Gastroesophageal sphincter (tissue), 4 donors: ENCODE data around the gene KRTAP10-2. TPM values are rescaled to one million over a fixed set of nuclear protein-coding genes. Genes with fewer than 3 reads are reported as not detected.

Source experiments
- ATAC-seq: fragments of 150-250 bp; one replicate; pipeline ENCODE4 v1.9.1; 2016; ENCODE audit warnings: mild to moderate bottlenecking, moderate library complexity
- H3K27ac ChIP-seq, 4 donors: fragments of 200-600 bp; sonication (generic) in 3 of 4; 1 replicate in 3 of 4; 2 replicates in 1 of 4; pipeline ENCODE4 v1.5.1; 2016 to 2019
- H3K27me3 ChIP-seq: fragments of 200-600 bp; sonication (generic); one replicate; pipeline ENCODE4 v1.5.1; 2019
- H3K36me3 ChIP-seq, 2 donors: fragments of 200-600 bp; sonication (generic); one replicate each; pipeline ENCODE4 v1.5.1; 2019; ENCODE audit warnings: control low read depth in 1 of 2
- H3K4me1 ChIP-seq, 3 donors: fragments of 200-600 bp; sonication (generic); 1 replicate in 2 of 3; 2 replicates in 1 of 3; pipeline ENCODE4 v1.5.1; 2016 to 2019; ENCODE audit warnings: control low read depth in 2 of 3
- H3K4me3 ChIP-seq, 2 donors: fragments of 200-600 bp; sonication (generic); one replicate each; pipeline ENCODE4 v1.5.1; 2019; ENCODE audit warnings: mild to moderate bottlenecking in 1 of 2, moderate library complexity in 1 of 2
- H3K9me3 ChIP-seq, 3 donors: fragments of 200-600 bp; sonication (generic); one replicate each; pipeline ENCODE4 v1.5.1; 2017 to 2019; ENCODE audit warnings: control low read depth in 2 of 3
- CTCF ChIP-seq, 4 experiments: fragments of 200-600 bp in 2 of 4; fragments of 450-650 bp in 2 of 4; sonication (generic) in 1 of 4; IDR thresholded peaks; one replicate each; pipeline ENCODE4 v1.5.1; 2017 to 2019; ENCODE audit warnings: antibody characterized with exemption in 4 of 4, mild to moderate bottlenecking in 2 of 4, moderate library complexity in 2 of 4
- EP300 ChIP-seq: sonication (generic); formaldehyde crosslinking; IDR thresholded peaks from one replicate; pipeline ENCODE4 v1.6.1; 2017; ENCODE audit warnings: antibody characterized with exemption, mild to moderate bottlenecking
- POLR2A ChIP-seq, 2 donors: fragments of 450-650 bp; IDR thresholded peaks; one replicate each; pipeline ENCODE4 v1.6.1; 2017; ENCODE audit warnings: antibody characterized with exemption in 2 of 2, mild to moderate bottlenecking in 2 of 2, moderate library complexity in 1 of 2
- POLR2AphosphoS5 ChIP-seq: sonication (generic); formaldehyde crosslinking; IDR thresholded peaks from one replicate; pipeline ENCODE4 v1.6.1; 2017; ENCODE audit warnings: antibody characterized with exemption
- WGBS, 2 donors: methylation state at CpG; one replicate each; pipeline ENCODE4 v1.1.5; 2018; ENCODE audit warnings: low coverage in 1 of 2; 5-methylcytosine and 5-hydroxymethylcytosine counted together
- total RNA-seq, 4 donors: library from RNA; depleted of rRNA; stranded (reverse); fragments of >200 nt; gene quantifications; one replicate each; pipeline ENCODE4 v1.1.0, GENCODE V29; 2016

The KRTAP10-2 gene
- total RNA-seq, 4 donors from 2014 or later = not detected

- Histone ChIP-seq H3K9me3 (no peaks in the 10 kb centered on the region), H3K36me3 (no peaks in the 10 kb centered on the region), H3K27me3 (peaks cover 28% of the 10 kb centered on the region), H3K4me1 (no peaks in the 10 kb centered on the region), H3K4me3 (no peak overlapping the region), H3K27ac (no peak overlapping the region)
- no CpG with 5 or more reads among the region's 1 CpG for WGBS, 2 donors
- TF ChIP-seq POLR2AphosphoS5 (no peak), POLR2A (IDR thresholded peaks at IDR 0.05) (no peak), CTCF (IDR thresholded peaks at IDR 0.05) (no peak), EP300 (no peak)
- no peak for ATAC-seq
Observed at GRCh38 chr21:44522753-44523204, 28.5 kb downstream of the KRTAP10-2 start.

- Histone ChIP-seq H3K9me3 (no peaks in the 10 kb centered on the region), H3K27ac (no peak overlapping the region), H3K4me3 (no peak overlapping the region), H3K4me1 (no peaks in the 10 kb centered on the region), H3K36me3 (no peaks in the 10 kb centered on the region), H3K27me3 (peaks cover 26% of the 10 kb centered on the region)
- ATAC-seq = no peak
- WGBS, 2 donors = 87% methylated on average over 3 of the region's 33 CpGs; no CpG with 5 or more reads in 1 of the 2 donors
- TF ChIP-seq CTCF (IDR thresholded peaks at IDR 0.05) = no peak
- TF ChIP-seq POLR2A (IDR thresholded peaks at IDR 0.05) = no peak
- TF ChIP-seq EP300 = no peak
- TF ChIP-seq POLR2AphosphoS5 = no peak
Observed at GRCh38 chr21:44521928-44522752, 29.2 kb downstream of the KRTAP10-2 start.

GRCh38 chr21:44521301-44521927 lies 29.9 kb downstream of the KRTAP10-2 start:
- TF ChIP-seq EP300 (no peak), POLR2A (IDR thresholded peaks at IDR 0.05) (no peak), CTCF (IDR thresholded peaks at IDR 0.05) (no peak)
- ATAC-seq = no peak
- WGBS, 2 donors = 80% methylated on average over 1 of the region's 22 CpGs; no CpG with 5 or more reads in 1 of the 2 donors

GRCh38 chr21:44520326-44521300 lies 30.7 kb downstream of the KRTAP10-2 start:
- H3K27me3 ChIP-seq = peaks cover 26% of the 10 kb centered on the region
- no peaks in the 10 kb centered on the region for H3K36me3 ChIP-seq
- WGBS, 2 donors = 86 to 100% methylated on average over 2 to 9 of the region's 31 CpGs
- no peaks in the 10 kb centered on the region for H3K4me1 ChIP-seq
- H3K9me3 ChIP-seq = no peaks in the 10 kb centered on the region
- TF ChIP-seq POLR2AphosphoS5 = no peak
- TF ChIP-seq CTCF (IDR thresholded peaks at IDR 0.05) = no peak
- no peak for TF ChIP-seq EP300
- no peak for TF ChIP-seq POLR2A (IDR thresholded peaks at IDR 0.05)
- no peak overlapping the region for H3K4me3 ChIP-seq
- no peak overlapping the region for H3K27ac ChIP-seq
- no peak for ATAC-seq

More at GRCh38 chr21:44521301-44521927, 29.9 kb downstream of the KRTAP10-2 start:
- Histone ChIP-seq H3K36me3 (no peaks in the 10 kb centered on the region), H3K27me3 (peaks cover 26% of the 10 kb centered on the region), H3K4me1 (no peaks in the 10 kb centered on the region), H3K27ac (no peak overlapping the region), H3K9me3 (no peaks in the 10 kb centered on the region), H3K4me3 (no peak overlapping the region)
